Measurements from ENCODE around the gene MAPK1. TPM values are rescaled to one million over a fixed set of nuclear protein-coding genes. Genes with fewer than 3 reads are reported as not detected.

Gene MAPK1
- total and polyA plus RNA-seq, 7 donors: 18.0 to 73.2 (median 44.1) TPM

GRCh38 chr22:21762712-21763581 is 104.5 kb downstream of the MAPK1 start:
- TF ChIP-seq POLR2AphosphoS5 (IDR thresholded peaks at IDR 0.05): no peak
- no peak for TF ChIP-seq CTCF (IDR thresholded peaks at IDR 0.05)
- TF ChIP-seq EP300 (IDR thresholded peaks at IDR 0.05): no peak
- TF ChIP-seq POLR2A (IDR thresholded peaks at IDR 0.05): no peak
- intact Hi-C loops (cut with DNase I): no loop called here
- no peak for DNase-seq
- no peaks in the 10 kb centered on the region for H3K4me1 ChIP-seq
- 71 to 76% methylated on average over 13 of the region's 13 CpGs for WGBS, 2 donors
- H3K27me3 ChIP-seq: no peaks in the 10 kb centered on the region
- no peaks in the 10 kb centered on the region for H3K9me3 ChIP-seq
- H3K36me3 ChIP-seq: peaks cover 11 to 88% (median 54%) of the 10 kb centered on the region in 4 donors
- H3K27ac ChIP-seq: no peak overlapping the region
- H3K4me3 ChIP-seq: no peak overlapping the region

DNA sequence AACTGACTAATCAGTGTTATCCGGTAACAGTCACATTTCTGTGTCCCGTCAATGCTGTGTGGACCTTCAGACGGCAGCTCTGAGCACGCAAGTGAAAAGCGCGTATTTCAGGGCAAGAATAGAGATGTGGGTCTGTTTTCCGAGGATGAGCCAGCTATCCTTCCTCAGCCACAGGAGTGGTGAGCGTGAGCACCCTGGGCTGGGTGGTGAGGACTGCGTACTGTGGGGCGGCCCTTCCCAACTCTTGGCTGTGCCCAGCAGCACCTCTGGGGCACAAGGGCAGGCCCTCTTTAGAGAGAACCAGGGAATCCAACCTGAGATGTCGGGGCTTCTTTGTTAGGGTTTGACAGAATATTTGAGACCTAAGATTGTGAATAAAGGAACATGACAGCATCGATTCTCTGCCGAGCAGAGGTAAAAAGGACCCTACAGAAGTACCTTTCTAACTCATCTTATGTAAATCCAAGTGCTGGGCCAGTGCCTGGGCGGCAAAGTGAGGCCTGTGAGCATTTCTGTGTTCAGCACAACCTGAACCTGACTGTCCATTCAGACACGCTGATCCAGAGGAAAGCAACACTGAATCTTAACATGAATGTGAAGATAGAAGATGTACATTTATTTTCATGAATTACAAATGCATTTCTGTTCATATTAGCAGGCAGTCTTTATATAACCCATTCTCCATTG is 105.3 kb downstream of the MAPK1 start:
- peaks cover 5 to 88% (median 47%) of the 10 kb centered on the region in 4 donors for H3K36me3 ChIP-seq
- intact Hi-C loops (cut with DNase I): no loop called here
- no peaks in the 10 kb centered on the region for H3K27me3 ChIP-seq
- H3K4me1 ChIP-seq: no peaks in the 10 kb centered on the region
- H3K9me3 ChIP-seq: no peaks in the 10 kb centered on the region
- TF ChIP-seq POLR2AphosphoS5 (IDR thresholded peaks at IDR 0.05) (no peak), CTCF (IDR thresholded peaks at IDR 0.05) (no peak), POLR2A (IDR thresholded peaks at IDR 0.05) (no peak), EP300 (IDR thresholded peaks at IDR 0.05) (no peak)
- no peak overlapping the region for H3K4me3 ChIP-seq
- no peak overlapping the region for H3K27ac ChIP-seq
- DNase-seq: no peak
- WGBS, 2 donors: 94% methylated on average over 15 of the region's 15 CpGs

- H3K36me3 ChIP-seq: peaks cover 3 to 86% (median 36%) of the 10 kb centered on the region in 4 donors
- no peak overlapping the region for H3K4me3 ChIP-seq
- no peak for DNase-seq
- H3K27ac ChIP-seq: no peak overlapping the region
- no peaks in the 10 kb centered on the region for H3K4me1 ChIP-seq
- WGBS, 2 donors: 82 to 90% methylated on average over 2 of the region's 2 CpGs
- no peaks in the 10 kb centered on the region for H3K9me3 ChIP-seq
- intact Hi-C loops (cut with DNase I): no loop called here
- TF ChIP-seq EP300 (IDR thresholded peaks at IDR 0.05) (no peak), POLR2AphosphoS5 (IDR thresholded peaks at IDR 0.05) (no peak), CTCF (IDR thresholded peaks at IDR 0.05) (no peak), POLR2A (IDR thresholded peaks at IDR 0.05) (no peak)
- H3K27me3 ChIP-seq: no peaks in the 10 kb centered on the region
Observed at GRCh38 chr22:21761086-21761485, 106.4 kb downstream of the MAPK1 start.

DNA sequence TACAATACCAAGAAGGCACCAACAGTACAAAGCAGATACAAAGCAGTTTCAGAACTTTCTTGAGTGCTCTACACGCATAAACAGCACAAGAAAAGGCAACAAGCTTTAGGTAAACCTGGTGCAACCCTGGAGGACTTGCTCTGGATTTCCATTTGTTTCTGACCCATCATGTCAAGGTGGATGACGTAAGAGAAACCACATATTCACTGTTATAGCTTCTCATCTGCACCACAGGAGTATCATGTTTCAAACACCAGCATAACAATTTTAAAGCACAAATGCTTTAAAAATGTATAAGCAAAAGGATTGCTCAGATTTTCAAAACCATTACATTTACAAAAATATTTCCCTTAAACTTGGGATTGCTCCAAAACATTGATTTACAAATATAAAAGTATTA is 106.8 kb downstream of the MAPK1 start:
- TF ChIP-seq POLR2A (IDR thresholded peaks at IDR 0.05) (no peak), CTCF (IDR thresholded peaks at IDR 0.05) (no peak), EP300 (IDR thresholded peaks at IDR 0.05) (no peak), POLR2AphosphoS5 (IDR thresholded peaks at IDR 0.05) (no peak)
- Histone ChIP-seq H3K4me3 (no peak overlapping the region), H3K9me3 (no peaks in the 10 kb centered on the region), H3K36me3 (peaks cover 3 to 82% (median 32%) of the 10 kb centered on the region in 4 donors), H3K27me3 (no peaks in the 10 kb centered on the region), H3K4me1 (no peaks in the 10 kb centered on the region), H3K27ac (no peak overlapping the region)
- 88 to 92% methylated on average over 2 of the region's 2 CpGs for WGBS, 2 donors
- no peak for DNase-seq
- intact Hi-C loops (cut with DNase I): no loop called here
